Astrocyte (in vitro differentiated cells and primary cell): Measurements from ENCODE around the gene PUM2. TPM values are rescaled to one million over a fixed set of nuclear protein-coding genes. Genes with fewer than 3 reads are reported as not detected.

ENCODE experiments used
- DNase-seq: peaks from one replicate; pipeline ENCODE4 v3.0.0-alpha.2; 2010; ENCODE audit warnings: low read depth
- FAIRE-seq: peaks from 2 replicates; lab custom pipeline; 2011; peaks lifted over from hg19 to GRCh38; lab: Jason Lieb, UNC
- H2AFZ ChIP-seq: 2 replicates; pipeline ENCODE4 v1.6.0; 2012; ENCODE audit warnings: low read depth, low read length, inconsistent platforms
- H3K27ac ChIP-seq: 2 replicates; pipeline ENCODE4 v1.5.1; 2011; ENCODE audit warnings: low read depth, low read length, inconsistent platforms
- H3K27me3 ChIP-seq: 2 replicates; pipeline ENCODE4 v1.6.0; 2011; ENCODE audit warnings: low read length, inconsistent platforms; ENCODE audit not compliant: insufficient read depth
- H3K36me3 ChIP-seq: 2 replicates; pipeline ENCODE4 v1.5.1; 2011; ENCODE audit warnings: low read length, inconsistent platforms; ENCODE audit not compliant: insufficient read depth
- H3K4me1 ChIP-seq: 2 replicates; pipeline ENCODE4 v1.5.1; 2011; ENCODE audit warnings: low read length, inconsistent platforms; ENCODE audit not compliant: insufficient read depth
- H3K4me2 ChIP-seq: 2 replicates; pipeline ENCODE4 v1.6.0; 2012; ENCODE audit warnings: low read length, inconsistent platforms
- H3K4me3 ChIP-seq: 2 replicates; pipeline ENCODE4 v1.5.1; 2011; ENCODE audit warnings: low read depth, mild to moderate bottlenecking, low read length, inconsistent platforms; ENCODE audit not compliant: insufficient read depth
- H3K79me2 ChIP-seq: 2 replicates; pipeline ENCODE4 v1.6.0; 2012; ENCODE audit warnings: mild to moderate bottlenecking, low read length, inconsistent platforms; ENCODE audit not compliant: insufficient read depth
- H3K9ac ChIP-seq: 2 replicates; pipeline ENCODE4 v1.6.0; 2012; ENCODE audit warnings: mild to moderate bottlenecking, low read length, inconsistent platforms
- H3K9me3 ChIP-seq: 2 replicates; pipeline ENCODE4 v1.5.1; 2012; ENCODE audit warnings: low read depth, mild to moderate bottlenecking, low read length, inconsistent platforms; ENCODE audit not compliant: insufficient read depth
- H4K20me1 ChIP-seq: 2 replicates; pipeline ENCODE4 v1.6.0; 2012; ENCODE audit warnings: low read length, inconsistent platforms; ENCODE audit not compliant: insufficient read depth
- H3K27ac Mint-ChIP-seq: one replicate; pipeline ENCODE4 v1.8.0; 2021; ENCODE audit warnings: mild to moderate bottlenecking, mixed read lengths; ENCODE audit not compliant: unreplicated experiment
- H3K27me3 Mint-ChIP-seq: one replicate; pipeline ENCODE4 v1.8.0; 2021; ENCODE audit warnings: low read depth, mixed read lengths; ENCODE audit not compliant: unreplicated experiment
- H3K36me3 Mint-ChIP-seq: one replicate; pipeline ENCODE4 v1.8.0; 2021; ENCODE audit warnings: low read depth, mixed read lengths; ENCODE audit not compliant: unreplicated experiment
- H3K4me1 Mint-ChIP-seq: one replicate; pipeline ENCODE4 v1.8.0; 2021; ENCODE audit warnings: low read depth, mixed read lengths; ENCODE audit not compliant: unreplicated experiment
- H3K4me3 Mint-ChIP-seq: one replicate; pipeline ENCODE4 v1.8.0; 2021; ENCODE audit warnings: mild to moderate bottlenecking, moderate library complexity, mixed read lengths; ENCODE audit not compliant: unreplicated experiment
- H3K9me3 Mint-ChIP-seq: one replicate; pipeline ENCODE4 v1.8.0; 2021; ENCODE audit warnings: mild to moderate bottlenecking, mixed read lengths; ENCODE audit not compliant: unreplicated experiment
- CTCF ChIP-seq: IDR thresholded peaks from 2 replicates; pipeline ENCODE4 v1.5.1; 2011; ENCODE audit warnings: low read depth, mild to moderate bottlenecking, inconsistent platforms, low read length, moderate library complexity; ENCODE audit not compliant: insufficient read depth
- EZH2 ChIP-seq: IDR thresholded peaks from 2 replicates; pipeline ENCODE4 v1.6.1; 2012; ENCODE audit warnings: mild to moderate bottlenecking, low read length, inconsistent platforms; ENCODE audit not compliant: insufficient read depth
- total RNA-seq: library from RNA; stranded (reverse); gene quantifications from 2 replicates; pipeline ENCODE4 v1.2.1, GENCODE V29; 2021

Gene PUM2
- total RNA-seq, 1 donor from 2014 or later = 69.4 TPM

GRCh38 chr2:20384953-20385352 lies 34.3 kb upstream of the PUM2 start:
- H2AFZ ChIP-seq = no peak overlapping the region
- no peak overlapping the region for H3K9ac ChIP-seq
- Mint-ChIP-seq H3K27ac (no peak overlapping the region), H3K36me3 (no peaks in the 10 kb centered on the region), H3K4me3 (no peak overlapping the region), H3K9me3 (no peaks in the 10 kb centered on the region), H3K27me3 (peaks cover 8% of the 10 kb centered on the region), H3K4me1 (peaks cover 11% of the 10 kb centered on the region)
- no peaks in the 10 kb centered on the region for H3K79me2 ChIP-seq
- peaks cover 3% of the 10 kb centered on the region for H3K27me3 ChIP-seq
- TF ChIP-seq CTCF (no peak), EZH2 (no peak)
- H3K9me3 ChIP-seq = no peaks in the 10 kb centered on the region
- no peaks in the 10 kb centered on the region for H4K20me1 ChIP-seq
- no peak overlapping the region for H3K27ac ChIP-seq
- no peaks in the 10 kb centered on the region for H3K4me1 ChIP-seq
- DNase-seq = no peak
- H3K4me2 ChIP-seq = no peak overlapping the region
- H3K36me3 ChIP-seq = no peaks in the 10 kb centered on the region
- no peak for FAIRE-seq
- H3K4me3 ChIP-seq = no peak overlapping the region

GRCh38 chr2:20382965-20383810 lies 32.5 kb upstream of the PUM2 start:
- Mint-ChIP-seq H3K36me3 (no peaks in the 10 kb centered on the region), H3K4me1 (peaks cover 13% of the 10 kb centered on the region), H3K4me3 (no peak overlapping the region), H3K27me3 (peaks cover 6% of the 10 kb centered on the region), H3K27ac (no peak overlapping the region), H3K9me3 (no peaks in the 10 kb centered on the region)
- no peaks in the 10 kb centered on the region for H3K4me1 ChIP-seq
- H3K9me3 ChIP-seq = no peaks in the 10 kb centered on the region
- no peak overlapping the region for H3K4me2 ChIP-seq
- no peak for TF ChIP-seq EZH2
- TF ChIP-seq CTCF = no peak
- peak; percentile 52 for DNase-seq
- no peak overlapping the region for H2AFZ ChIP-seq
- H3K27ac ChIP-seq = no peak overlapping the region
- no peak overlapping the region for H3K9ac ChIP-seq
- H3K36me3 ChIP-seq = no peaks in the 10 kb centered on the region
- no peaks in the 10 kb centered on the region for H4K20me1 ChIP-seq
- FAIRE-seq = no peak
- H3K79me2 ChIP-seq = no peaks in the 10 kb centered on the region
- peaks cover 3% of the 10 kb centered on the region for H3K27me3 ChIP-seq
- H3K4me3 ChIP-seq = no peak overlapping the region

- Histone ChIP-seq H4K20me1 (no peaks in the 10 kb centered on the region), H3K79me2 (no peaks in the 10 kb centered on the region), H3K4me2 (no peak overlapping the region), H3K27ac (no peak overlapping the region), H3K9me3 (no peaks in the 10 kb centered on the region), H3K9ac (no peak overlapping the region), H3K4me1 (no peaks in the 10 kb centered on the region), H3K27me3 (peaks cover 7% of the 10 kb centered on the region), H2AFZ (no peak overlapping the region), H3K36me3 (no peaks in the 10 kb centered on the region), H3K4me3 (no peak overlapping the region)
- no peak for DNase-seq
- H3K4me3 Mint-ChIP-seq = no peak overlapping the region
- H3K27me3 Mint-ChIP-seq = peaks cover 4% of the 10 kb centered on the region
- TF ChIP-seq CTCF = no peak
- TF ChIP-seq EZH2 = no peak
- no peak overlapping the region for H3K27ac Mint-ChIP-seq
- no peak for FAIRE-seq
- no peaks in the 10 kb centered on the region for H3K36me3 Mint-ChIP-seq
- no peaks in the 10 kb centered on the region for H3K9me3 Mint-ChIP-seq
- peaks cover 13% of the 10 kb centered on the region for H3K4me1 Mint-ChIP-seq
These were observed 30.8 kb upstream of the PUM2 start for GRCh38 chr2:20381457-20381856.
